Neural cell (in vitro differentiated cells): ENCODE results near the gene MAN1B1.

Experiments used
- EP300 ChIP-seq: fragments of 450-650 bp; conservative IDR thresholded peaks from 2 replicates; pipeline ENCODE4 v1.6.1; 2014; ENCODE audit warnings: antibody characterized with exemption, mild to moderate bottlenecking, moderate library complexity; ENCODE audit not compliant: poor library complexity, severe bottlenecking
- POLR2AphosphoS5 ChIP-seq: IDR thresholded peaks from 2 replicates; pipeline ENCODE4 v1.6.1; 2012
- RAD21 ChIP-seq: fragments of 450-650 bp; conservative IDR thresholded peaks from 2 replicates; pipeline ENCODE4 v1.6.1; 2014; ENCODE audit warnings: antibody characterized with exemption, mild to moderate bottlenecking, moderate library complexity
- SMC3 ChIP-seq: fragments of 450-650 bp; conservative IDR thresholded peaks from 2 replicates; pipeline ENCODE4 v1.6.1; 2014; ENCODE audit warnings: antibody characterized with exemption, mild to moderate bottlenecking, moderate library complexity; ENCODE audit not compliant: poor library complexity
- TAF1 ChIP-seq: IDR thresholded peaks from 2 replicates; pipeline ENCODE4 v1.6.1; 2012; ENCODE audit warnings: low read depth
- TF ChIP-seq, protein P1 (sequence below): fragments of 450-650 bp; IDR thresholded peaks from 2 replicates; pipeline ENCODE4 v1.5.1; 2014; ENCODE audit warnings: antibody characterized with exemption, mild to moderate bottlenecking, moderate library complexity; ENCODE audit not compliant: poor library complexity, severe bottlenecking
- TF ChIP-seq, protein P2 (sequence below): IDR thresholded peaks from 2 replicates; pipeline ENCODE4 v1.6.1; 2012; ENCODE audit warnings: borderline replicate concordance

DNA sequence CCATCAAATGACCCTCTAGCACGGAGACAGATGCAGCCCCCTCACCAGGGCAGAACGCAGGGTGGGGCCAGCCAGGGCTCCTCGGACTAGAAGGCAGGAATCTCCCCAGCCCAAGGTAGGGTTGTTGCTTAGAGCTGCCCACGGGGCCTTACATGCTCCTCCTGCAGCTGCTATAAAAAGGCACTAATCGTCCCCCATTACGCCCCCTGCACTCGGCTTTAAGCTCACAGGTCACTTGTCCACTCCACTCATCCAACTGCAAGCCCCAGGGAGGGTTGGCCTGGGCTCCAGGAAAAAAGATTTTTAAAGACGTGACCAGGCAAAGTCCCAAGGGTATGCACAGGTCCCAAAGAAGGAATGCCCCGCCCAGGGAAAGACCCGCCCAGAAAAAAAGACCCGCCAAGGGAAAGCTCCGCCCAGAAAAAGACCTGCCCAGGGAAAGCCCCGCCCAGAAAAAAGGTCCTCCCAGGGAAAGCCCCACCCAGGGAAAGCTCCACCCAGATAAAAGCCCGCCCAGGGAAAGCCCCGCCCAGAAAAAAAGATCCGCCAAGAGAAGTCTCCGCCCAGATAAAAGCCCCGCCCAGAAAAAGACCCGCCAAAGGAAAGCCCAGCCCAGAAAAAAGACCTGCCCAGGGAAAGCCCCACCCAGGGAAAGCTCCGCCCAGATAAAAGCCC, 63.3 kb downstream of the MAN1B1 start:
- TF ChIP-seq, protein P1, sequence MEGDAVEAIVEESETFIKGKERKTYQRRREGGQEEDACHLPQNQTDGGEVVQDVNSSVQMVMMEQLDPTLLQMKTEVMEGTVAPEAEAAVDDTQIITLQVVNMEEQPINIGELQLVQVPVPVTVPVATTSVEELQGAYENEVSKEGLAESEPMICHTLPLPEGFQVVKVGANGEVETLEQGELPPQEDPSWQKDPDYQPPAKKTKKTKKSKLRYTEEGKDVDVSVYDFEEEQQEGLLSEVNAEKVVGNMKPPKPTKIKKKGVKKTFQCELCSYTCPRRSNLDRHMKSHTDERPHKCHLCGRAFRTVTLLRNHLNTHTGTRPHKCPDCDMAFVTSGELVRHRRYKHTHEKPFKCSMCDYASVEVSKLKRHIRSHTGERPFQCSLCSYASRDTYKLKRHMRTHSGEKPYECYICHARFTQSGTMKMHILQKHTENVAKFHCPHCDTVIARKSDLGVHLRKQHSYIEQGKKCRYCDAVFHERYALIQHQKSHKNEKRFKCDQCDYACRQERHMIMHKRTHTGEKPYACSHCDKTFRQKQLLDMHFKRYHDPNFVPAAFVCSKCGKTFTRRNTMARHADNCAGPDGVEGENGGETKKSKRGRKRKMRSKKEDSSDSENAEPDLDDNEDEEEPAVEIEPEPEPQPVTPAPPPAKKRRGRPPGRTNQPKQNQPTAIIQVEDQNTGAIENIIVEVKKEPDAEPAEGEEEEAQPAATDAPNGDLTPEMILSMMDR, result no peak
- TF ChIP-seq RAD21 (no peak), POLR2AphosphoS5 (no peak), EP300 (no peak), SMC3 (no peak), TAF1 (no peak)
- TF ChIP-seq, protein P2, sequence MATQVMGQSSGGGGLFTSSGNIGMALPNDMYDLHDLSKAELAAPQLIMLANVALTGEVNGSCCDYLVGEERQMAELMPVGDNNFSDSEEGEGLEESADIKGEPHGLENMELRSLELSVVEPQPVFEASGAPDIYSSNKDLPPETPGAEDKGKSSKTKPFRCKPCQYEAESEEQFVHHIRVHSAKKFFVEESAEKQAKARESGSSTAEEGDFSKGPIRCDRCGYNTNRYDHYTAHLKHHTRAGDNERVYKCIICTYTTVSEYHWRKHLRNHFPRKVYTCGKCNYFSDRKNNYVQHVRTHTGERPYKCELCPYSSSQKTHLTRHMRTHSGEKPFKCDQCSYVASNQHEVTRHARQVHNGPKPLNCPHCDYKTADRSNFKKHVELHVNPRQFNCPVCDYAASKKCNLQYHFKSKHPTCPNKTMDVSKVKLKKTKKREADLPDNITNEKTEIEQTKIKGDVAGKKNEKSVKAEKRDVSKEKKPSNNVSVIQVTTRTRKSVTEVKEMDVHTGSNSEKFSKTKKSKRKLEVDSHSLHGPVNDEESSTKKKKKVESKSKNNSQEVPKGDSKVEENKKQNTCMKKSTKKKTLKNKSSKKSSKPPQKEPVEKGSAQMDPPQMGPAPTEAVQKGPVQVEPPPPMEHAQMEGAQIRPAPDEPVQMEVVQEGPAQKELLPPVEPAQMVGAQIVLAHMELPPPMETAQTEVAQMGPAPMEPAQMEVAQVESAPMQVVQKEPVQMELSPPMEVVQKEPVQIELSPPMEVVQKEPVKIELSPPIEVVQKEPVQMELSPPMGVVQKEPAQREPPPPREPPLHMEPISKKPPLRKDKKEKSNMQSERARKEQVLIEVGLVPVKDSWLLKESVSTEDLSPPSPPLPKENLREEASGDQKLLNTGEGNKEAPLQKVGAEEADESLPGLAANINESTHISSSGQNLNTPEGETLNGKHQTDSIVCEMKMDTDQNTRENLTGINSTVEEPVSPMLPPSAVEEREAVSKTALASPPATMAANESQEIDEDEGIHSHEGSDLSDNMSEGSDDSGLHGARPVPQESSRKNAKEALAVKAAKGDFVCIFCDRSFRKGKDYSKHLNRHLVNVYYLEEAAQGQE, result no peak
